Inferior parietal cortex (tissue), 1 donor: ENCODE measurements around the gene RNASE13.

Experiments
- DNase-seq: peaks from one replicate; pipeline ENCODE4 v3.0.0-alpha.2; 2016; ENCODE audit errors: extremely low spot score

The RNASE13 gene

GRCh38 chr14:21034707-21035106 lies at the start of gene RNASE13:
RNASE13 (minus strand) TSS chr14:21034807; CDS start chr14:21034288, 519 bp downstream.
- DNase-seq: no peak

- no peak for DNase-seq
These were observed 49.8 kb upstream of the RNASE13 start for GRCh38 chr14:21084396-21084795.

GRCh38 chr14:21083565-21084325 lies 49.1 kb upstream of the RNASE13 start:
- no peak for DNase-seq

GRCh38 chr14:21081521-21082142 lies 47.0 kb upstream of the RNASE13 start:
- no peak for DNase-seq

- DNase-seq: no peak
These were observed 44.1 kb upstream of the RNASE13 start for GRCh38 chr14:21078726-21079125.

GRCh38 chr14:21078287-21078686 lies 43.7 kb upstream of the RNASE13 start:
- DNase-seq: peak; percentile 33

- DNase-seq: no peak
These were observed 43.1 kb upstream of the RNASE13 start for GRCh38 chr14:21077672-21078071.

- DNase-seq: no peak
These were observed 41.3 kb upstream of the RNASE13 start for GRCh38 chr14:21075719-21076437.

GRCh38 chr14:21074398-21075272 lies 40.0 kb upstream of the RNASE13 start:
- no peak for DNase-seq

GRCh38 chr14:21073921-21074320 lies 39.3 kb upstream of the RNASE13 start:
- DNase-seq: no peak

- DNase-seq: no peak
These were observed 38.3 kb upstream of the RNASE13 start for GRCh38 chr14:21072781-21073339.

- DNase-seq: no peak
These were observed 37.4 kb upstream of the RNASE13 start for GRCh38 chr14:21072031-21072473.

- DNase-seq: peak; percentile 25
These were observed 36.8 kb upstream of the RNASE13 start for GRCh38 chr14:21071225-21072030.

- peak; percentile 13 for DNase-seq
These were observed 36.1 kb upstream of the RNASE13 start for GRCh38 chr14:21070610-21071224.

GRCh38 chr14:21070083-21070609 lies 35.5 kb upstream of the RNASE13 start, which contains the start of gene ARHGEF40:
ARHGEF40 (plus strand) TSS chr14:21070304; CDS start chr14:21070397, 93 bp downstream.
- peak; percentile 45 for DNase-seq

- peak; percentile 45 for DNase-seq
These were observed 34.9 kb upstream of the RNASE13 start for GRCh38 chr14:21069388-21070082.

GRCh38 chr14:21068521-21069387 lies 34.1 kb upstream of the RNASE13 start:
- peak; percentile 73 for DNase-seq
